ENCODE results near the gene KCNQ1.

The KCNQ1 gene

GRCh38 chr11:2677127-2677526 is 232.3 kb downstream of the KCNQ1 start:
- no peak for DNase-seq (ENCODE audit: low read depth in 2 of 3, low spot score in 1 of 3)

- DNase-seq (ENCODE audit: low read depth in 2 of 3, low spot score in 1 of 3): no peak
These were observed 233.6 kb downstream of the KCNQ1 start for GRCh38 chr11:2678396-2678795.

GRCh38 chr11:2679011-2679676 is 234.3 kb downstream of the KCNQ1 start:
- no peak for DNase-seq (ENCODE audit: low read depth in 2 of 3, low spot score in 1 of 3)

- DNase-seq (ENCODE audit: low read depth in 2 of 3, low spot score in 1 of 3): no peak
These were observed 236.8 kb downstream of the KCNQ1 start for GRCh38 chr11:2681408-2682145.

GRCh38 chr11:2683806-2684205 is 239.0 kb downstream of the KCNQ1 start:
- DNase-seq (ENCODE audit: low read depth in 2 of 3, low spot score in 1 of 3): no peak

GRCh38 chr11:2684581-2684980 is 239.8 kb downstream of the KCNQ1 start:
- no peak for DNase-seq (ENCODE audit: low read depth in 2 of 3, low spot score in 1 of 3)

- no peak for DNase-seq (ENCODE audit: low read depth in 2 of 3, low spot score in 1 of 3)
These were observed 240.2 kb downstream of the KCNQ1 start for GRCh38 chr11:2685051-2685450.

- no peak for DNase-seq (ENCODE audit: low read depth in 2 of 3, low spot score in 1 of 3)
These were observed 241.0 kb downstream of the KCNQ1 start for GRCh38 chr11:2685566-2686359.

- DNase-seq (ENCODE audit: low read depth in 2 of 3, low spot score in 1 of 3): no peak
These were observed 241.8 kb downstream of the KCNQ1 start for GRCh38 chr11:2686360-2687222.

- DNase-seq (ENCODE audit: low read depth in 2 of 3, low spot score in 1 of 3): no peak
These were observed 242.4 kb downstream of the KCNQ1 start for GRCh38 chr11:2687223-2687530.

GRCh38 chr11:2687782-2688191 is 243.0 kb downstream of the KCNQ1 start:
- DNase-seq (ENCODE audit: low read depth in 2 of 3, low spot score in 1 of 3): no peak

GRCh38 chr11:2688381-2689231 is 243.8 kb downstream of the KCNQ1 start:
- no peak for DNase-seq (ENCODE audit: low read depth in 2 of 3, low spot score in 1 of 3)

GRCh38 chr11:2689651-2690575 is 245.1 kb downstream of the KCNQ1 start:
- DNase-seq (ENCODE audit: low read depth in 2 of 3, low spot score in 1 of 3): no peak

- DNase-seq (ENCODE audit: low read depth in 2 of 3, low spot score in 1 of 3): no peak
These were observed 246.0 kb downstream of the KCNQ1 start for GRCh38 chr11:2690596-2691354.

- no peak for DNase-seq (ENCODE audit: low read depth in 2 of 3, low spot score in 1 of 3)
These were observed 246.6 kb downstream of the KCNQ1 start for GRCh38 chr11:2691355-2691761.

GRCh38 chr11:2691991-2692875 is 247.4 kb downstream of the KCNQ1 start:
- DNase-seq (ENCODE audit: low read depth in 2 of 3, low spot score in 1 of 3): no peak
